H1 (cell line): Measurements from ENCODE around the gene HOTAIR. TPM values are rescaled to one million over a fixed set of nuclear protein-coding genes. Genes with fewer than 3 reads are reported as not detected.

Source experiments
- CEBPB ChIP-seq: IDR thresholded peaks from 2 replicates; pipeline ENCODE4 v1.6.1; 2012; ENCODE audit warnings: low read depth, low read length
- HDAC6 ChIP-seq: IDR thresholded peaks from one replicate; pipeline ENCODE4 v1.7.1; 2012; ENCODE audit warnings: low read depth, mild to moderate bottlenecking, inconsistent platforms, low read length, moderate library complexity
- polyA plus RNA-seq, 7 experiments: library from polyadenylated mRNA; depleted of rRNA in 3 of 7; stranded (reverse) in 5 of 7; unstranded in 2 of 7; fragments of >200 nt in 5 of 7; fragments of 200-250 nt in 2 of 7; gene quantifications; 1 replicate in 5 of 7; 2 replicates in 1 of 7; 4 replicates in 1 of 7; pipeline versions ENCODE4 v1.2.1 to v1.2.3, GENCODE V29; 2011 to 2013; ENCODE audit warnings: missing spikeins in 2 of 7, mixed read lengths in 2 of 7
- total RNA-seq: library from RNA; stranded (reverse); fragmentation: NEBNext Ultra II Directional; extraction: Animal tissue kit (Norgen Biotek cat#: 25700); gene quantifications from 2 replicates; pipeline ENCODE4 v1.2.1, GENCODE V29; 2021
- TF ChIP-seq, protein P1 (sequence below): fragments of 300-600 bp; sonication (generic); IDR thresholded peaks from 2 replicates; pipeline ENCODE4 v1.7.1; 2012; ENCODE audit warnings: low read length, moderate library complexity, mild to moderate bottlenecking, inconsistent platforms; ENCODE audit not compliant: insufficient replicate concordance

HOTAIR gene
- total and polyA plus RNA-seq, 2 of the 8 experiments (the other 6 are each of a cell fraction or from before 2014, with no cell fraction given), result not detected

DNA sequence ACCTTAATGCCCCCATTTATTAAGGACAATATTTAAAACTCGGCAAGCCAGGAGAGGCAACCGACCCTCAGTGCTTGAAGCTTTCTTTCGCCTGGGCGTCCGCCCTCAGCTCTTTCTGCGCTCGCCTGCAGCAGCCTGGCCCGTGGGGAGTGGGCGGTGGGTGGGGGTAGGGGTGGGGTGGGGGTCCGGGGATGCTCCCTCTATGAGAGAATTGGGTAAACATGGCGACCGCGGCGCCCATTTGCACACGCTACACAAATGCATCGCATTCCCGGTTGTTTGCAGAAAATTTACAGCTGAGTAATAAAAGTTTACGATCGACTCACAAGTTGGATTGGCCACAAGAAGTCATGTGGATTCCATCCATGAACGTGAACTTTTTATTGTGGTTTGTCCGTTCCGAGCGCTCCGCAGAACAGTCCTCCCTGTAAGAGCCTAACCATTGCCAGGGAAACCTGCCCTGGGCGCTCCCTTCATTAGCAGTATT, 41.8 kb upstream of the HOTAIR start (continued):
- TF ChIP-seq, protein P1, sequence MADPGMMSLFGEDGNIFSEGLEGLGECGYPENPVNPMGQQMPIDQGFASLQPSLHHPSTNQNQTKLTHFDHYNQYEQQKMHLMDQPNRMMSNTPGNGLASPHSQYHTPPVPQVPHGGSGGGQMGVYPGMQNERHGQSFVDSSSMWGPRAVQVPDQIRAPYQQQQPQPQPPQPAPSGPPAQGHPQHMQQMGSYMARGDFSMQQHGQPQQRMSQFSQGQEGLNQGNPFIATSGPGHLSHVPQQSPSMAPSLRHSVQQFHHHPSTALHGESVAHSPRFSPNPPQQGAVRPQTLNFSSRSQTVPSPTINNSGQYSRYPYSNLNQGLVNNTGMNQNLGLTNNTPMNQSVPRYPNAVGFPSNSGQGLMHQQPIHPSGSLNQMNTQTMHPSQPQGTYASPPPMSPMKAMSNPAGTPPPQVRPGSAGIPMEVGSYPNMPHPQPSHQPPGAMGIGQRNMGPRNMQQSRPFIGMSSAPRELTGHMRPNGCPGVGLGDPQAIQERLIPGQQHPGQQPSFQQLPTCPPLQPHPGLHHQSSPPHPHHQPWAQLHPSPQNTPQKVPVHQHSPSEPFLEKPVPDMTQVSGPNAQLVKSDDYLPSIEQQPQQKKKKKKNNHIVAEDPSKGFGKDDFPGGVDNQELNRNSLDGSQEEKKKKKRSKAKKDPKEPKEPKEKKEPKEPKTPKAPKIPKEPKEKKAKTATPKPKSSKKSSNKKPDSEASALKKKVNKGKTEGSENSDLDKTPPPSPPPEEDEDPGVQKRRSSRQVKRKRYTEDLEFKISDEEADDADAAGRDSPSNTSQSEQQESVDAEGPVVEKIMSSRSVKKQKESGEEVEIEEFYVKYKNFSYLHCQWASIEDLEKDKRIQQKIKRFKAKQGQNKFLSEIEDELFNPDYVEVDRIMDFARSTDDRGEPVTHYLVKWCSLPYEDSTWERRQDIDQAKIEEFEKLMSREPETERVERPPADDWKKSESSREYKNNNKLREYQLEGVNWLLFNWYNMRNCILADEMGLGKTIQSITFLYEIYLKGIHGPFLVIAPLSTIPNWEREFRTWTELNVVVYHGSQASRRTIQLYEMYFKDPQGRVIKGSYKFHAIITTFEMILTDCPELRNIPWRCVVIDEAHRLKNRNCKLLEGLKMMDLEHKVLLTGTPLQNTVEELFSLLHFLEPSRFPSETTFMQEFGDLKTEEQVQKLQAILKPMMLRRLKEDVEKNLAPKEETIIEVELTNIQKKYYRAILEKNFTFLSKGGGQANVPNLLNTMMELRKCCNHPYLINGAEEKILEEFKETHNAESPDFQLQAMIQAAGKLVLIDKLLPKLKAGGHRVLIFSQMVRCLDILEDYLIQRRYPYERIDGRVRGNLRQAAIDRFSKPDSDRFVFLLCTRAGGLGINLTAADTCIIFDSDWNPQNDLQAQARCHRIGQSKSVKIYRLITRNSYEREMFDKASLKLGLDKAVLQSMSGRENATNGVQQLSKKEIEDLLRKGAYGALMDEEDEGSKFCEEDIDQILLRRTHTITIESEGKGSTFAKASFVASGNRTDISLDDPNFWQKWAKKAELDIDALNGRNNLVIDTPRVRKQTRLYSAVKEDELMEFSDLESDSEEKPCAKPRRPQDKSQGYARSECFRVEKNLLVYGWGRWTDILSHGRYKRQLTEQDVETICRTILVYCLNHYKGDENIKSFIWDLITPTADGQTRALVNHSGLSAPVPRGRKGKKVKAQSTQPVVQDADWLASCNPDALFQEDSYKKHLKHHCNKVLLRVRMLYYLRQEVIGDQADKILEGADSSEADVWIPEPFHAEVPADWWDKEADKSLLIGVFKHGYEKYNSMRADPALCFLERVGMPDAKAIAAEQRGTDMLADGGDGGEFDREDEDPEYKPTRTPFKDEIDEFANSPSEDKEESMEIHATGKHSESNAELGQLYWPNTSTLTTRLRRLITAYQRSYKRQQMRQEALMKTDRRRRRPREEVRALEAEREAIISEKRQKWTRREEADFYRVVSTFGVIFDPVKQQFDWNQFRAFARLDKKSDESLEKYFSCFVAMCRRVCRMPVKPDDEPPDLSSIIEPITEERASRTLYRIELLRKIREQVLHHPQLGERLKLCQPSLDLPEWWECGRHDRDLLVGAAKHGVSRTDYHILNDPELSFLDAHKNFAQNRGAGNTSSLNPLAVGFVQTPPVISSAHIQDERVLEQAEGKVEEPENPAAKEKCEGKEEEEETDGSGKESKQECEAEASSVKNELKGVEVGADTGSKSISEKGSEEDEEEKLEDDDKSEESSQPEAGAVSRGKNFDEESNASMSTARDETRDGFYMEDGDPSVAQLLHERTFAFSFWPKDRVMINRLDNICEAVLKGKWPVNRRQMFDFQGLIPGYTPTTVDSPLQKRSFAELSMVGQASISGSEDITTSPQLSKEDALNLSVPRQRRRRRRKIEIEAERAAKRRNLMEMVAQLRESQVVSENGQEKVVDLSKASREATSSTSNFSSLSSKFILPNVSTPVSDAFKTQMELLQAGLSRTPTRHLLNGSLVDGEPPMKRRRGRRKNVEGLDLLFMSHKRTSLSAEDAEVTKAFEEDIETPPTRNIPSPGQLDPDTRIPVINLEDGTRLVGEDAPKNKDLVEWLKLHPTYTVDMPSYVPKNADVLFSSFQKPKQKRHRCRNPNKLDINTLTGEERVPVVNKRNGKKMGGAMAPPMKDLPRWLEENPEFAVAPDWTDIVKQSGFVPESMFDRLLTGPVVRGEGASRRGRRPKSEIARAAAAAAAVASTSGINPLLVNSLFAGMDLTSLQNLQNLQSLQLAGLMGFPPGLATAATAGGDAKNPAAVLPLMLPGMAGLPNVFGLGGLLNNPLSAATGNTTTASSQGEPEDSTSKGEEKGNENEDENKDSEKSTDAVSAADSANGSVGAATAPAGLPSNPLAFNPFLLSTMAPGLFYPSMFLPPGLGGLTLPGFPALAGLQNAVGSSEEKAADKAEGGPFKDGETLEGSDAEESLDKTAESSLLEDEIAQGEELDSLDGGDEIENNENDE, result no peak
- TF ChIP-seq HDAC6 (no peak), CEBPB (no peak)
- TF ChIP-seq, all 59 proteins: peak for 0
